ENCODE measurements around the gene TFEC. TPM values are rescaled to one million over a fixed set of nuclear protein-coding genes. Genes with fewer than 3 reads are reported as not detected.

Gene TFEC
- polyA plus RNA-seq, 2 of the 4 experiments (the other 2 are of a cell fraction), result 0.05 to 0.13 TPM

DNA sequence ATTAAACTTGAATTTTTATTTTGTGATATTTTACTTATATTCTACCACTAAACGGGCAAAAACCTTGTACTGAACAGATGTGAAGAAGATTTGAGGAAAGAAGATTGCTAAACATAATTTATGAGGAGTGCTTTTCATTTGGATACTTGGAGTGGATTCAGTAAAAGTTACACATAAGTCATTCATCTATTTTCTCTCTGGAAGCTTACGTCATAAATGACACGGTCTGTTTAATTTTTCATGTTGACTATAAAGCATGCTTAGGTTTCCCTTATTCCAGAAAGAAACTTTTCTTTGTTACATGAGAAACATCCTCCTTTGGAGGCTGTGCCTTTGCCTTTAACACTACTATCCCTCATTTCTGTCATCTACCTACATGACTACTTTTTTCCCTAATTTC, 53.9 kb downstream of the TFEC start:
- Histone ChIP-seq H3K9me3 (no peaks in the 10 kb centered on the region), H3K4me2 (no peak overlapping the region), H3K4me1 (no peaks in the 10 kb centered on the region), H3K27ac (no peak overlapping the region), H3K4me3 (no peak overlapping the region)
- 28% methylated on average over 3 of the region's 3 CpGs for WGBS (ENCODE audit: missing lambda C conversion rate)
- TF ChIP-seq CHD2 (IDR thresholded peaks at IDR 0.05; ENCODE audit: low read length, partially characterized antibody) (no peak), RFX5 (IDR thresholded peaks at IDR 0.05) (no peak), FOXS1 (CRISPR knock-in tag; IDR thresholded peaks at IDR 0.05) (no peak), CBX2 (IDR thresholded peaks at IDR 0.05; ENCODE audit: borderline replicate concordance, low read depth) (no peak), SREBF2 (IDR thresholded peaks at IDR 0.05) (no peak), GATA3 (IDR thresholded peaks at IDR 0.05; ENCODE audit: borderline replicate concordance) (no peak), TP53 (CRISPR knock-in tag; IDR thresholded peaks at IDR 0.05) (no peak)
- TF ChIP-seq, protein P1, sequence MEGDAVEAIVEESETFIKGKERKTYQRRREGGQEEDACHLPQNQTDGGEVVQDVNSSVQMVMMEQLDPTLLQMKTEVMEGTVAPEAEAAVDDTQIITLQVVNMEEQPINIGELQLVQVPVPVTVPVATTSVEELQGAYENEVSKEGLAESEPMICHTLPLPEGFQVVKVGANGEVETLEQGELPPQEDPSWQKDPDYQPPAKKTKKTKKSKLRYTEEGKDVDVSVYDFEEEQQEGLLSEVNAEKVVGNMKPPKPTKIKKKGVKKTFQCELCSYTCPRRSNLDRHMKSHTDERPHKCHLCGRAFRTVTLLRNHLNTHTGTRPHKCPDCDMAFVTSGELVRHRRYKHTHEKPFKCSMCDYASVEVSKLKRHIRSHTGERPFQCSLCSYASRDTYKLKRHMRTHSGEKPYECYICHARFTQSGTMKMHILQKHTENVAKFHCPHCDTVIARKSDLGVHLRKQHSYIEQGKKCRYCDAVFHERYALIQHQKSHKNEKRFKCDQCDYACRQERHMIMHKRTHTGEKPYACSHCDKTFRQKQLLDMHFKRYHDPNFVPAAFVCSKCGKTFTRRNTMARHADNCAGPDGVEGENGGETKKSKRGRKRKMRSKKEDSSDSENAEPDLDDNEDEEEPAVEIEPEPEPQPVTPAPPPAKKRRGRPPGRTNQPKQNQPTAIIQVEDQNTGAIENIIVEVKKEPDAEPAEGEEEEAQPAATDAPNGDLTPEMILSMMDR (IDR thresholded peaks at IDR 0.05), result no peak
- FAIRE-seq, result no peak
- ChIA-PET CTCF (no interaction called here), POLR2A (no interaction called here)
- DNase-seq (ENCODE audit: low read depth in 1 of 2, low spot score in 1 of 2), result no peak
- no peak for ATAC-seq

DNA sequence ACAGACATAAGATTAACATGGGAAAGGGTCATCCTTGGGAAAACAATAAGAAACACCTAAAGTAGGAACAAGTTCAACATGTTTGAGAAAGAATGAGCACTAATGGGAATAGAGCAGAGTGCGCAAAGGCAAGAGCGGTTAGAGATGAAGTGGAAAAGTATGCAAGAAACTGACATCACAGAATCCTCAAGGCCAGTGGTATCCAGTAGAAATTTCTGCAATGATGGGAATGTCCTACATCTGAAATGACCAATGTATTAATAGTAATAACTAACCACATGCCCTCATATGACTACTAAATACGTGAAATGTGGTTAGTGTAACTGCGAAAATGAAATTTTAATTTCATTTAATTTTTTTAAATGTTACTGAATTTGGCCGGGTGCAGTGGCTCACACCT, 54.8 kb downstream of the TFEC start:
- 50% methylated on average over 5 of the region's 5 CpGs for WGBS (ENCODE audit: missing lambda C conversion rate)
- H3K27ac ChIP-seq, result no peak overlapping the region
- H3K4me3 ChIP-seq, result no peak overlapping the region
- ChIA-PET CTCF (no interaction called here), POLR2A (no interaction called here)
- no peak overlapping the region for H3K4me2 ChIP-seq
- FAIRE-seq (no peak), ATAC-seq (no peak), DNase-seq (ENCODE audit: low read depth in 1 of 2, low spot score in 1 of 2) (no peak)
- no peaks in the 10 kb centered on the region for H3K9me3 ChIP-seq
- no peaks in the 10 kb centered on the region for H3K4me1 ChIP-seq
- TF ChIP-seq KDM5A (IDR thresholded peaks at IDR 0.05) (no peak), ZC3H11A (IDR thresholded peaks at IDR 0.05) (no peak), ZFP36 (IDR thresholded peaks at IDR 0.05; ENCODE audit: borderline replicate concordance, partially characterized antibody) (no peak), JUNB (IDR thresholded peaks at IDR 0.05) (no peak), RNF2 (IDR thresholded peaks at IDR 0.05; ENCODE audit: borderline replicate concordance, low read depth) (no peak), ZNF302 (CRISPR knock-in tag; IDR thresholded peaks at IDR 0.05) (no peak), CBX2 (IDR thresholded peaks at IDR 0.05; ENCODE audit: borderline replicate concordance, low read depth) (no peak), CHD4 (IDR thresholded peaks at IDR 0.05; ENCODE audit: borderline replicate concordance) (no peak), CEBPB (IDR thresholded peaks at IDR 0.05) (no peak), EHMT2 (IDR thresholded peaks at IDR 0.05; ENCODE audit: low read depth) (no peak)
- TF ChIP-seq, protein P2, sequence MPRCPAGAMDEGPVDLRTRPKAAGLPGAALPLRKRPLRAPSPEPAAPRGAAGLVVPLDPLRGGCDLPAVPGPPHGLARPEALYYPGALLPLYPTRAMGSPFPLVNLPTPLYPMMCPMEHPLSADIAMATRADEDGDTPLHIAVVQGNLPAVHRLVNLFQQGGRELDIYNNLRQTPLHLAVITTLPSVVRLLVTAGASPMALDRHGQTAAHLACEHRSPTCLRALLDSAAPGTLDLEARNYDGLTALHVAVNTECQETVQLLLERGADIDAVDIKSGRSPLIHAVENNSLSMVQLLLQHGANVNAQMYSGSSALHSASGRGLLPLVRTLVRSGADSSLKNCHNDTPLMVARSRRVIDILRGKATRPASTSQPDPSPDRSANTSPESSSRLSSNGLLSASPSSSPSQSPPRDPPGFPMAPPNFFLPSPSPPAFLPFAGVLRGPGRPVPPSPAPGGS (IDR thresholded peaks at IDR 0.05), result no peak

DNA sequence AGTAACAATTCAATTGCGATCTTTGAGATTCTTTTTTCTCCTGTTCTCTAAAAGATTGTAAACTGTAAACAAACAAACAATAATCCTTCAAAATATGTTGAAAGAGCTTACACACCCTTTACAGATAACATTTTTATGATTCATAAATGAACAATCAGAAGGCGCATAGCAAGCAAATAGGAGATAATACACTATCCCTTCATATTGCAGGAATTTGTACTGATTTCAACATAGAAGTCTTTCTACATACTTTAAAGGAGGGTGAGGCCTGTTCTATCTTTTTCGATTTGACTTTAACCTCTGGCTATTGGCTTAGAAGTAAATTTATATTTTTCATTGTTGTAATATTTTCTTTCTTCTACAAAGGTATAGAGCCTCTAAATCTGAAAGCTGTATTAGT, 57.2 kb downstream of the TFEC start:
- FAIRE-seq, result no peak
- CTCF ChIA-PET, result no interaction called here
- 35% methylated on average over 3 of the region's 3 CpGs for WGBS (ENCODE audit: missing lambda C conversion rate)
- POLR2A ChIA-PET, result no interaction called here
- Histone ChIP-seq H3K4me1 (no peaks in the 10 kb centered on the region), H3K9me3 (no peaks in the 10 kb centered on the region), H3K4me3 (no peak overlapping the region), H3K27ac (no peak overlapping the region), H3K4me2 (no peak overlapping the region; the same call in 2 of the 3 replicates)
- no peak for ATAC-seq
- TF ChIP-seq, protein P3, sequence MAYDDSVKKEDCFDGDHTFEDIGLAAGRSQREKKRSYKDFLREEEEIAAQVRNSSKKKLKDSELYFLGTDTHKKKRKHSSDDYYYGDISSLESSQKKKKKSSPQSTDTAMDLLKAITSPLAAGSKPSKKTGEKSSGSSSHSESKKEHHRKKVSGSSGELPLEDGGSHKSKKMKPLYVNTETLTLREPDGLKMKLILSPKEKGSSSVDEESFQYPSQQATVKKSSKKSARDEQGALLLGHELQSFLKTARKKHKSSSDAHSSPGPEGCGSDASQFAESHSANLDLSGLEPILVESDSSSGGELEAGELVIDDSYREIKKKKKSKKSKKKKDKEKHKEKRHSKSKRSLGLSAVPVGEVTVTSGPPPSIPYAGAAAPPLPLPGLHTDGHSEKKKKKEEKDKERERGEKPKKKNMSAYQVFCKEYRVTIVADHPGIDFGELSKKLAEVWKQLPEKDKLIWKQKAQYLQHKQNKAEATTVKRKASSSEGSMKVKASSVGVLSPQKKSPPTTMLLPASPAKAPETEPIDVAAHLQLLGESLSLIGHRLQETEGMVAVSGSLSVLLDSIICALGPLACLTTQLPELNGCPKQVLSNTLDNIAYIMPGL (CRISPR knock-in tag; IDR thresholded peaks at IDR 0.05; ENCODE audit: borderline replicate concordance), result no peak
- TF ChIP-seq ZSCAN20 (CRISPR knock-in tag; IDR thresholded peaks at IDR 0.05) (no peak), FOSL2 (IDR thresholded peaks at IDR 0.05) (no peak), FOSL2 (CRISPR knock-in tag; IDR thresholded peaks at IDR 0.05) (no peak), FOSB (CRISPR knock-in tag; IDR thresholded peaks at IDR 0.05) (no peak), SMC3 (IDR thresholded peaks at IDR 0.05) (no peak), EP300 (IDR thresholded peaks at IDR 0.05) (no peak), ZC3H11A (IDR thresholded peaks at IDR 0.05) (no peak), JUN (IDR thresholded peaks at IDR 0.05) (no peak)
- TF ChIP-seq, protein P4, sequence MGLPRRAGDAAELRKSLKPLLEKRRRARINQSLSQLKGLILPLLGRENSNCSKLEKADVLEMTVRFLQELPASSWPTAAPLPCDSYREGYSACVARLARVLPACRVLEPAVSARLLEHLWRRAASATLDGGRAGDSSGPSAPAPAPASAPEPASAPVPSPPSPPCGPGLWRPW (IDR thresholded peaks at IDR 0.05), result no peak
- TF ChIP-seq, protein P5, sequence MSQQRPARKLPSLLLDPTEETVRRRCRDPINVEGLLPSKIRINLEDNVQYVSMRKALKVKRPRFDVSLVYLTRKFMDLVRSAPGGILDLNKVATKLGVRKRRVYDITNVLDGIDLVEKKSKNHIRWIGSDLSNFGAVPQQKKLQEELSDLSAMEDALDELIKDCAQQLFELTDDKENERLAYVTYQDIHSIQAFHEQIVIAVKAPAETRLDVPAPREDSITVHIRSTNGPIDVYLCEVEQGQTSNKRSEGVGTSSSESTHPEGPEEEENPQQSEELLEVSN (IDR thresholded peaks at IDR 0.05; ENCODE audit: borderline replicate concordance, low read depth), result no peak
- TF ChIP-seq, protein P6, sequence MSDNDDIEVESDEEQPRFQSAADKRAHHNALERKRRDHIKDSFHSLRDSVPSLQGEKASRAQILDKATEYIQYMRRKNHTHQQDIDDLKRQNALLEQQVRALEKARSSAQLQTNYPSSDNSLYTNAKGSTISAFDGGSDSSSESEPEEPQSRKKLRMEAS (IDR thresholded peaks at IDR 0.05), result no peak
- no peak for DNase-seq (ENCODE audit: low read depth in 1 of 2, low spot score in 1 of 2)

All from A549 (cell line).